GM12878 (cell line): ENCODE data around the gene IRF4. TPM values are rescaled to one million over a fixed set of nuclear protein-coding genes. Genes with fewer than 3 reads are reported as not detected.

Source experiments
- ATAC-seq: fragments of 200-7000 bp; cut with Tn5 transposase; 3 replicates; pipeline ENCODE4 v1.9.1; 2020; ENCODE audit warnings: mild to moderate bottlenecking, moderate library complexity
- BruUV-seq: library from RNA; stranded (reverse); fragments of 400-500 nt; replicated peaks from 2 replicates; lab custom pipeline; 2021; lab: Mats Ljungman, UMichigan
- CTCF ChIA-PET: fragments of 300-600 bp; sonication (Branson Sonifier 250); formaldehyde crosslinking; extraction: SDS; loops from one replicate; lab custom pipeline; 2021; ENCODE audit warnings: inconsistent platforms; lab: Yijun Ruan, JAX
- POLR2A ChIA-PET: fragments of 350-600 bp; formaldehyde crosslinking; extraction: SDS; loops from one replicate; lab custom pipeline; 2021; ENCODE audit warnings: inconsistent platforms; lab: Charles Lee
- RAD21 ChIA-PET: fragments of 300-600 bp; sonication (Branson Sonifier 250); formaldehyde crosslinking; loops from one replicate; lab custom pipeline; 2023; ENCODE audit warnings: antibody characterized with exemption; ENCODE audit not compliant: unreplicated experiment; lab: Charles Lee
- SMC1A ChIA-PET: fragments of 300-600 bp; sonication (Branson Sonifier 250); formaldehyde crosslinking; loops from one replicate; lab custom pipeline; 2023; ENCODE audit not compliant: unreplicated experiment, uncharacterized antibody; lab: Charles Lee
- DNase-seq: peaks from one replicate; pipeline ENCODE4 v3.0.0-alpha.2; 2011; ENCODE audit warnings: low read depth, low spot score
- FAIRE-seq: peaks from 3 replicates; lab custom pipeline; 2011; peaks lifted over from hg19 to GRCh38; lab: Jason Lieb, UNC
- H2AFZ ChIP-seq: 2 replicates; pipeline ENCODE4 v1.6.0; 2011; ENCODE audit warnings: low read depth, low read length, control low read depth; ENCODE audit not compliant: control insufficient read depth
- H3K27ac ChIP-seq: 2 replicates; pipeline ENCODE4 v1.5.1; 2011; ENCODE audit warnings: control low read depth; ENCODE audit not compliant: control insufficient read depth, insufficient read depth
- H3K27me3 ChIP-seq, 2 experiments: replicated peaks in 1 of 2; 2 replicates each; pipeline versions ENCODE4 v1.6.0 to v1.6.1; 2011; ENCODE audit warnings: low read length in 1 of 2; ENCODE audit not compliant: control insufficient read depth in 2 of 2, insufficient read depth in 2 of 2
- H3K36me3 ChIP-seq, 2 experiments: 2 replicates each; pipeline ENCODE4 v1.5.1; 2011; ENCODE audit warnings: low read length in 1 of 2; ENCODE audit not compliant: control insufficient read depth in 2 of 2, insufficient read depth in 2 of 2
- H3K4me1 ChIP-seq: 2 replicates; pipeline ENCODE4 v1.6.1; 2011; ENCODE audit warnings: mild to moderate bottlenecking, low read length, moderate library complexity, mixed read lengths; ENCODE audit not compliant: control insufficient read depth, insufficient read depth
- H3K4me2 ChIP-seq: 2 replicates; pipeline ENCODE4 v1.6.0; 2011; ENCODE audit warnings: control low read depth; ENCODE audit not compliant: control insufficient read depth, insufficient read depth
- H3K4me3 ChIP-seq: fragments of 200-600 bp; sonication (generic); 2 replicates; pipeline ENCODE4 v1.5.1; 2016
- H3K79me2 ChIP-seq: 2 replicates; pipeline ENCODE4 v1.6.0; 2011; ENCODE audit warnings: low read length; ENCODE audit not compliant: control insufficient read depth, insufficient read depth
- H3K9ac ChIP-seq: 2 replicates; pipeline ENCODE4 v1.8.0; 2011; ENCODE audit warnings: low read length, control low read depth, mixed read lengths; ENCODE audit not compliant: control insufficient read depth, insufficient read depth
- H3K9me3 ChIP-seq: replicated peaks from 3 replicates; pipeline ENCODE4 v1.5.1; 2011; ENCODE audit warnings: mild to moderate bottlenecking, low read length; ENCODE audit not compliant: control insufficient read depth, insufficient read depth
- H4K20me1 ChIP-seq: 2 replicates; pipeline ENCODE4 v1.6.0; 2011; ENCODE audit not compliant: control insufficient read depth, insufficient read depth
- ATF7 ChIP-seq: fragments of 450-650 bp; IDR thresholded peaks from 2 replicates; pipeline ENCODE4 v1.6.1; 2016; ENCODE audit warnings: low read depth, mild to moderate bottlenecking
- JUND ChIP-seq: IDR thresholded peaks from 2 replicates; pipeline ENCODE4 v1.6.1; 2012; ENCODE audit warnings: low read depth, mild to moderate bottlenecking, low read length, improper control_type of control experiment, moderate library complexity
- RAD21 ChIP-seq: IDR thresholded peaks from 2 replicates; pipeline ENCODE4 v1.6.1; 2011; ENCODE audit warnings: mild to moderate bottlenecking, low read depth, low read length, moderate library complexity; ENCODE audit not compliant: insufficient read depth
- RELA ChIP-seq: fragments of 450-650 bp; IDR thresholded peaks from 2 replicates; pipeline ENCODE4 v1.8.0; 2014; ENCODE audit warnings: borderline replicate concordance; ENCODE audit not compliant: partially characterized antibody
- RFX5 ChIP-seq: IDR thresholded peaks from 2 replicates; pipeline ENCODE4 v1.6.1; 2011; ENCODE audit warnings: low read depth, low read length, improper control_type of control experiment
- WRNIP1 ChIP-seq: IDR thresholded peaks from 2 replicates; pipeline ENCODE4 v1.6.1; 2011; ENCODE audit warnings: low read depth, low read length, improper control_type of control experiment, borderline replicate concordance
- WGBS: methylation state at CpG from one replicate; pipeline ENCODE4 v1.1.6; 2016; ENCODE audit warnings: low lambda C conversion rate; ENCODE audit not compliant: insufficient replicate concordance, insufficient coverage; ENCODE audit errors: missing lambda C conversion rate; 5-methylcytosine and 5-hydroxymethylcytosine counted together
- in situ Hi-C: fragments of 300-500 bp; cut with MboI; formaldehyde crosslinking; loops from 9 replicates; pipeline ENCODE4 v1.14.3; 2018; ENCODE audit warnings: mixed read lengths
- intact Hi-C: fragments of 100-400 bp; cut with micrococcal nuclease; formaldehyde crosslinking; loops from one replicate; pipeline ENCODE4 v1.14.2; 2022; ENCODE audit not compliant: unreplicated experiment
- polyA plus RNA-seq, 11 experiments: library from polyadenylated mRNA; depleted of rRNA in 4 of 11; unstranded in 6 of 11; stranded (reverse) in 5 of 11; fragments of >200 nt; fragmentation: Nextera tagmentation in 4 of 11; fragmentation: Illumina TruSeq in 1 of 11; extraction: Ambion mirVana in 4 of 11; extraction: Trizol in 1 of 11; gene quantifications; 1 replicate in 1 of 11; 2 replicates in 10 of 11; pipeline versions ENCODE4 v1.2.1 to v1.2.3, GENCODE V29; 2011 to 2016; ENCODE audit warnings: inconsistent platforms in 2 of 11, missing spikeins in 2 of 11, low read depth in 1 of 11
- total RNA-seq, 4 experiments: library from RNA; depleted of rRNA in 3 of 4; stranded (reverse); fragments of >200 nt in 3 of 4; fragmentation: Illumina TruSeq in 1 of 4; extraction: Trizol in 1 of 4; gene quantifications; 2 replicates each; pipeline versions ENCODE4 v1.2.1 to v1.2.3, GENCODE V29; 2013 to 2021
- TF ChIP-seq, protein P1 (sequence below): fragments of 150-350 bp; IDR thresholded peaks from 2 replicates; pipeline ENCODE4 v1.6.1; 2016; ENCODE audit warnings: low read depth, low read length

IRF4 gene
- total and polyA plus RNA-seq, 10 of the 15 experiments (the other 5 are each of a cell fraction or from before 2014, with no cell fraction given) = 50.0 to 495 (median 257) TPM

DNA sequence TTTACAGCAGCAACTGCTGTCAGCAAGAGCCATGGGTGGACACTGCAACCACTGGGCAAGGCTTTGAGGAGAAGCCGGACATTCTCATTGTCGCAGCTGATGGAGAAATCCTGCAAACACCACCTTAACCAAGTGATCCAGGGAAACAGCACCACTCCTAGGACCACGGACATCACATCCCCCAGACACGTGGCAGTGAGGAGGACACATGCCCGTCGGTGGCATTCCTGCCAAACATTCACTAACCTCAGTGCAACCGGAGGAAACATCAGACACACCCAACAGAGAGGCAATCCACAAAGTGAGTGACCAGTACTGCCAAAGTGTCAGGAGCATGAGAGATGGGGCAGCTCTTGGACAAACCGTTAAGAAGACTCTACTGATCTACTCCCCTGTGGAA, 16.6 kb upstream of the IRF4 start:
- in situ Hi-C loops (no loop called here), intact Hi-C loops (no loop called here)
- SMC1A ChIA-PET = interaction anchor here (0.9 to 3.8 kb wide), 5 partner anchors 9 to 43 kb away, joined by 3 to 24 read pairs (median 15); no protein-coding TSS in a partner anchor
- DNase-seq = no peak
- peaks cover 44% of the 10 kb centered on the region for H3K4me1 ChIP-seq
- no peaks in the 10 kb centered on the region for H3K27me3 ChIP-seq
- RAD21 ChIA-PET = interaction anchor here (1.1 to 2.6 kb wide), 4 partner anchors 10 to 34 kb away, joined by 4 to 9 read pairs (median 6); partner anchors contain the start of gene IRF4
- 57% methylated on average over 8 of the region's 8 CpGs for WGBS
- H3K4me2 ChIP-seq = no peak overlapping the region
- no peaks in the 10 kb centered on the region for H3K79me2 ChIP-seq
- H3K9me3 ChIP-seq = no peaks in the 10 kb centered on the region; the same call in 1 of the 3 replicates
- TF ChIP-seq ATF7 = no peak
- TF ChIP-seq RFX5 = no peak
- no peak for TF ChIP-seq JUND
- no peak for TF ChIP-seq RAD21
- no peak for TF ChIP-seq WRNIP1
- TF ChIP-seq RELA = no peak
- TF ChIP-seq, protein P1, sequence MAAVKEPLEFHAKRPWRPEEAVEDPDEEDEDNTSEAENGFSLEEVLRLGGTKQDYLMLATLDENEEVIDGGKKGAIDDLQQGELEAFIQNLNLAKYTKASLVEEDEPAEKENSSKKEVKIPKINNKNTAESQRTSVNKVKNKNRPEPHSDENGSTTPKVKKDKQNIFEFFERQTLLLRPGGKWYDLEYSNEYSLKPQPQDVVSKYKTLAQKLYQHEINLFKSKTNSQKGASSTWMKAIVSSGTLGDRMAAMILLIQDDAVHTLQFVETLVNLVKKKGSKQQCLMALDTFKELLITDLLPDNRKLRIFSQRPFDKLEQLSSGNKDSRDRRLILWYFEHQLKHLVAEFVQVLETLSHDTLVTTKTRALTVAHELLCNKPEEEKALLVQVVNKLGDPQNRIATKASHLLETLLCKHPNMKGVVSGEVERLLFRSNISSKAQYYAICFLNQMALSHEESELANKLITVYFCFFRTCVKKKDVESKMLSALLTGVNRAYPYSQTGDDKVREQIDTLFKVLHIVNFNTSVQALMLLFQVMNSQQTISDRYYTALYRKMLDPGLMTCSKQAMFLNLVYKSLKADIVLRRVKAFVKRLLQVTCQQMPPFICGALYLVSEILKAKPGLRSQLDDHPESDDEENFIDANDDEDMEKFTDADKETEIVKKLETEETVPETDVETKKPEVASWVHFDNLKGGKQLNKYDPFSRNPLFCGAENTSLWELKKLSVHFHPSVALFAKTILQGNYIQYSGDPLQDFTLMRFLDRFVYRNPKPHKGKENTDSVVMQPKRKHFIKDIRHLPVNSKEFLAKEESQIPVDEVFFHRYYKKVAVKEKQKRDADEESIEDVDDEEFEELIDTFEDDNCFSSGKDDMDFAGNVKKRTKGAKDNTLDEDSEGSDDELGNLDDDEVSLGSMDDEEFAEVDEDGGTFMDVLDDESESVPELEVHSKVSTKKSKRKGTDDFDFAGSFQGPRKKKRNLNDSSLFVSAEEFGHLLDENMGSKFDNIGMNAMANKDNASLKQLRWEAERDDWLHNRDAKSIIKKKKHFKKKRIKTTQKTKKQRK = no peak
- BruUV-seq = no TSS peak
- CTCF ChIA-PET = interaction anchor here (0.9 to 1.7 kb wide), 2 partner anchors 18 to 20 kb away, joined by 3 to 5 read pairs; no protein-coding TSS in a partner anchor
- no peak for FAIRE-seq
- no peaks in the 10 kb centered on the region for H4K20me1 ChIP-seq
- H3K36me3 ChIP-seq = no peaks in the 10 kb centered on the region
- no peak overlapping the region for H3K9ac ChIP-seq
- POLR2A ChIA-PET = interaction anchor here (0.9 to 1.5 kb wide), 2 partner anchors 10 to 15 kb away, joined by 4 read pairs; no protein-coding TSS in a partner anchor
- ATAC-seq = no peak
- no peak overlapping the region for H2AFZ ChIP-seq
- no peak overlapping the region for H3K4me3 ChIP-seq
- no peak overlapping the region for H3K27ac ChIP-seq
